Inflammatory macrophage (primary cell): ENCODE results near the gene STK10.
A peak's percentile ranks its signal among the peaks of the same experiment; 100 is the strongest.

Experiments
- DNase-seq, 2 donors: peaks; one replicate each; pipeline ENCODE4 v3.0.0-alpha.2; 2020 to 2022

STK10 gene

GRCh38 chr5:172188893-172189692 is 1.1 kb upstream of the STK10 start:
- no peak for DNase-seq

GRCh38 chr5:172187118-172188032 is 649 bp downstream of the STK10 start:
- DNase-seq, result peak; percentile 87 to 92

DNA sequence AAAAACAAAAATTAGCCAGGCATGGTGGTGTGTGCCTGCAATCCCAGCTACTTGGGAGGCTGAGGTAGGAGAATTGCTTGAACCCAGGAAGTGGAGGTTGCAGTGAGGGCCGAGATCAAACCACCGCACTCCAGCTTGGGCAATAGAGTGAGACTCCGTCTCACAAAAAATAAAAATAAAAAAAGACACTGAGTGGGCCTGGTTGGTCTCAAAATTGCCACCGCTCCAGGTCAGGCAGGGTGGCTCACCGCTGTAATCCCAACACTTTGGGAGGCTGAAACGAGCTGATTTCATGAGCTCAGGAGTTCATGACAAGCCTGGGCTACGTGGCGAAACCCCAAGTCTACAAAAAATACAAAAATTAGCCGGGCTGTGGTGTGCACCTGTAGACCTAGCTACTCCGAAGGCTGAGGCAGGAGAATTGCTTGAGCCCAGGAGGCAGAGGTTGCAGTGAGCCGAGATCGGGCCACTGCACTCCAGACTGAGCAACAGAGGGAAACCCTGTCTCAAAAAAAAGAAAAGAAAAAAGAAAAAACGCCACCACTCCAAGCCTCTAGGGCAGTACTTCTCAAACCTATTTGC is 1.8 kb downstream of the STK10 start:
- peak in 1 of 2 donors; percentile 15 for DNase-seq

DNA sequence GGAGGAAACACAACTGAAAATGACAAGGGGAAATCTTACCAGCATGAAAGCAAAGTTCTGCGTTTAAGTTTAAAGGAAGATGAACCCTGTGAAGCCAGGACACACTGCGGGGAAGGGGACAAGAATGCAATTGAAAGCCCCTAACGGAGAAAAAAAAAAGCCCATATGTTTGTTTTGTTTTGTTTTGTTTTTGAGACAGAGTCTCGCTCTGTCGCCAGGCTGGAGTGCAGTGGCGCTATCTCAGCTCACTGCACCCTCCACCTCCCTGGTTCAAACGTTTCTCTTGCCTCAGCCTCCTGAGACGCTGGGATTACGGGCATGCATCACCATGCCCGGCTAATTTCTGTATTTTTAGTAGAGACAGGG is 2.9 kb downstream of the STK10 start:
- peak in 1 of 2 donors; percentile 48 for DNase-seq

DNA sequence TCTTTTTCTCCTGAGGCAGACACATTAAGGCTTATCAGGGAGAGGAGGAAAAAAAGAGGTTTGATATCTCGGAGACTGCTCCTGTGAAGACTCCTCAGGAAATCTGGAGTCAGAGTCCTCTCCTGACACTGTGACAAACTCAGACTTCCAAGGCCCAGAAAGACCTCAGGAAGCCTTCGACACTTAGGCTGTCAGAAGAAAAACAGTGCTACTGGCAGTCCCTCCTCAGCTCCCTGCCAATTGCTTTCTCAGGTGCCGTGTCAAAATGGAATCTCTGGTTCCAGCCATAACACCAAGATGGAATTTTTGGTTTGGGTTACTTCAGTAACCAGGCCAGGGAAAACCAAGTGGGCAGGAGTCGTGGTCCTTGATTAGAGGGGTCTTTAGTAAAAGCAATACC is 4.1 kb downstream of the STK10 start:
- no peak for DNase-seq

- no peak for DNase-seq
Observed at GRCh38 chr5:172182291-172182690, 5.7 kb downstream of the STK10 start.

DNA sequence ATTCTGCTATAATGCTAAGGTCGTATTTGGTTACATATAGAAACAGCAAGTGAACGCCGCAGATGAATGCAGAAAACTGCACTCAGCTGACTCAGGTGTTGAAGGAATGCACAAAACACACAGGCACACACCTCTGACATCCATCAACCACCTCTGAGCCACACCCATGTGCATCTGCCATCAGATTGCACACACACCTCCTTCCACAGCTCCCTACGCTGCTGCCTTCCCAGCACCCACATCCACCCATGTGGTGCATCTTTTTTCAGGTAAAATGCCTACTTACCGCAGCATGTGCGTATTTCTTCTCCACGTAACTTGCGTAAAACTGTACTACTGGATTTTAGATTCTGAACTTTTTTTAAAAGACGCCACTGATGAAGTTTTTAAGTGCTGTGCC is 7.1 kb downstream of the STK10 start:
- DNase-seq, result no peak

GRCh38 chr5:172178991-172179989 is 8.7 kb downstream of the STK10 start:
- DNase-seq, result peak; percentile 88 to 97

- DNase-seq, result peak; percentile 29 to 56
Observed at GRCh38 chr5:172178301-172178987, 9.6 kb downstream of the STK10 start.

- peak; percentile 57 to 72 for DNase-seq
Observed at GRCh38 chr5:172177176-172177575, 10.8 kb downstream of the STK10 start.

DNA sequence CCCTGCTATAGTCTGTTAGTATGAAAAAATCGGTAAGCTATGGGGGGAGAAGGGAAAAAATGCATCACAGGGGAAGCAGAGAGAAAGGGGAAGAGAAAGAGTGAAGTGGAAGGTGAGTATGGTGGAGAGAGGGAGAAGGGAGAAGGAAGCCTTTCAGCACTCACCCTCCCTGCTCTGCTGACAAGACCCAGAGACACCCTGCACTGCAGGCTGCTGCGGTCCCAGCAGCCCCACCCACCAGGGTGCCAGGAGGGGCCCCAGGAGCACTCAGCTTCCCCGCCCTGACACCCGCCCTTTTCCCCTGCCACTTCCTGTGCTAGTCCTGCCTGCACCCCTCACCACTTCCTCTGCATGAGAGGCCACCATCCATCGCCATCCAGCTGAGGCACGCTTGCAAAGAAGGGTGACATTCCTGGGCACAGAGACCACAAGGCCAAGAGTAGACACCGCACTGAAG is 12.7 kb downstream of the STK10 start:
- DNase-seq, result peak; percentile 64 to 77

DNA sequence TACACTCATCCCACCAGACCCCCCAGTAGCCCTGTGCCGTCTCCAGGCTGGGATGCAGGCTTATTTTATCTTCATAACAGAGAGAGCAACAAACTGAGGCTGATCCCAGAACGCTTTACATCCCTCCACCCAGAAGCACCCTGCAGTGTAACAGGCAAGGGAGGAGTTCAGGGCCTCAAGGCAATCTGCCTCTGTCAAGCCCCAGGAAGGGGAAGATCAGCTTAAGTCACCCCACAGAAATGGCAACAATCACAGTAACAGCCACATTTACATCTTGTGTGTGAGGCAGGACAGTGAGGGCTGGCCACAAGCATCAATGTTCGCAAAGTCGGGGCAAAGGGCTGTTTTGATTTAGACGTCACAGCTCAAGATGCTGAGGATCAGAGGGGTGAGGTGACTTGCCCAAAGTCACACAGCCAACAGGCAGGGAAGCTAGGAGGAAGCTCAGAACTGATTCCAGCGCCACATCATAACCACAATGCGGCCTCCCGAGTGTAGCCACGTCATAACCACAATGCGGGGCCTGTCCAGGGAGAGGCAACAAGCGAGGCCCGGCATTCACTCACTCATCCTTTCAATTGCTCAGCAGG is 14.4 kb downstream of the STK10 start:
- peak; percentile 63 to 76 for DNase-seq

GRCh38 chr5:172172912-172173563 is 15.0 kb downstream of the STK10 start:
- no peak for DNase-seq

- DNase-seq, result no peak
Observed at GRCh38 chr5:172171118-172171517, 16.9 kb downstream of the STK10 start.

DNA sequence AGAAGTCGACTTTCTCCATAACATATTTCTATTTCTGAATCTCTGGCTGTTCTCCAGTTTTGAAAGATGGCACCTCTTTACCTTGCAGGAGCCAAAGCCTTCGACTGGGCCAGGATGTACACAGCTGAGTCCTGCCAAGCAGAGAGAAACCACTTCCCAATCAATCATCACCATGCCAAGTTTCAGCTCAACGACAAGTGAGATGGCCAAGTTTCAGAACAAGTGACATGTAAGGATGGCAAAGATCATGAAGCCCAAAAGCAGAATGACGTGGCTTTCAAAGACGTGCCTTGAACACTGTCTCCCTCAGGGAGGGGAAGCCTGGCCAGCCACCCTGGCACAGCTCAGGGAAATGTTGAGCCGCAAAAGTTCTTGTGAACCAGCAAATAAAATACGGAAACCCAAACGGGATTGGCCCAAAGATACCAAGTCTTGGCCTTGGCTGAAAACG is 17.7 kb downstream of the STK10 start:
- no peak for DNase-seq

GRCh38 chr5:172169216-172169615 is 18.8 kb downstream of the STK10 start:
- DNase-seq, result no peak

DNA sequence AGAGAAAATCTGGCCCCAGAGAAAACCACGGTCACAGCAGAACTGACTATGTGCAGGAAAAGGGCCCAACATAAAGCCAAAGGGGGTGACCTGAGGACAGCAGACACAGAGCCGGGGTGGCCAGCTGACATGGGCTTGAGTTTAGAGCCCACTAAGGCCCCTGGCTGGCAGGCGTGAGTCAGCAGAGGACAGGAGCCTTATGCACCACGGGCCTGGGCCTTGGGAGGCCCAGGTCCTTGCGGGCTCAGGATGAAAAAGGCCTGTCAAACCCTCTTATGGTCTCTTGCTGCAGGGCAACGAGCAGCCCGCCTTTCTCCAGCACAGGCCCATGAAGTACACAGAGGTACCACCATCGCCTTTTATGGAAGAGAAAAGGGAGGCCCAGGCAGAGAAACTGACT is 19.7 kb downstream of the STK10 start:
- no peak for DNase-seq

DNA sequence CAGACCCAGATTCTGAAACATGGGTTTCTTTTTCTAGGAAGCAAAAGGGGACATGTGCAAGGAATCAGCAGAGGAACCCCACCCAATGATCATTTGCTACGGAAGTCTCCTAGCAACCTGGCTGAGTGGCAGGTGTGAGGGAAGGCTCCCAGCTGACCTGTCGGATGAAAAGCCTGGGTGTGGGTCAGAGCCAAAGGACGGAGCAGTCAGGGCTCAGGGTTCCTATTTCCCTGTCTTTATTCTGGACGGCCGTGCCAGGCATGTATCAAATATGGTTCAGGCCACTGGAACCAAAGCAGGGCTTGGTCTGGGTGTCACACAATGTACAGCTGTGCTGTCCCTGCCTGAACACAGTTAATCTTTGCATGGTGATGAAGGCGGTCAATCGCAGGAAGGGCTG is 20.1 kb downstream of the STK10 start:
- no peak for DNase-seq

- DNase-seq, result no peak
Observed at GRCh38 chr5:172166030-172166826, 21.8 kb downstream of the STK10 start.
